A549 (cell line): ENCODE results near the gene FOXK1. TPM values are rescaled to one million over a fixed set of nuclear protein-coding genes. Genes with fewer than 3 reads are reported as not detected.

Source experiments
- ATAC-seq, 2 experiments: fragments of 200-7000 bp in 1 of 2; fragments of >200 bp in 1 of 2; cut with Nextera tagmentation in 1 of 2; cut with Tn5 transposase in 1 of 2; 3 replicates each; pipeline versions ENCODE4 v1.8.0 to v1.9.1; 2018 to 2020; ENCODE audit warnings: mild to moderate bottlenecking in 1 of 2, moderate library complexity in 1 of 2
- CTCF ChIA-PET: fragments of 300-600 bp; sonication (Branson Sonifier 250); formaldehyde crosslinking; extraction: SDS; loops from one replicate; lab custom pipeline; 2021; ENCODE audit warnings: antibody characterized with exemption, inconsistent platforms; lab: Yijun Ruan, JAX
- POLR2A ChIA-PET: fragments of 350-600 bp; formaldehyde crosslinking; extraction: SDS; loops from one replicate; lab custom pipeline; 2021; ENCODE audit warnings: antibody characterized with exemption, inconsistent platforms; lab: Yijun Ruan, JAX
- DNase-seq, 2 experiments: peaks; one replicate each; pipeline versions ENCODE4 v3.0.0 to v3.0.0-alpha.2; 2011 to 2016; ENCODE audit warnings: low read depth in 1 of 2, low spot score in 1 of 2
- FAIRE-seq: peaks from 2 replicates; lab custom pipeline; 2011; peaks lifted over from hg19 to GRCh38; lab: Jason Lieb, UNC
- H3K27ac ChIP-seq, 2 experiments: fragments of >200 bp; sonication (Bioruptor Twin); formaldehyde crosslinking; 3 replicates each; pipeline ENCODE4 v1.5.1; 2016 to 2017
- H3K4me1 ChIP-seq: fragments of >200 bp; sonication (Bioruptor Twin); formaldehyde crosslinking; 3 replicates; pipeline ENCODE4 v1.6.1; 2016
- H3K4me2 ChIP-seq: fragments of >200 bp; sonication (Bioruptor Twin); formaldehyde crosslinking; 3 replicates; pipeline ENCODE4 v1.6.1; 2016
- H3K4me3 ChIP-seq: fragments of >200 bp; sonication (Bioruptor Twin); formaldehyde crosslinking; 3 replicates; pipeline ENCODE4 v1.5.1; 2016
- H3K9me3 ChIP-seq: fragments of >200 bp; sonication (Bioruptor Twin); formaldehyde crosslinking; 3 replicates; pipeline ENCODE4 v1.6.1; 2016
- BHLHE40 ChIP-seq: IDR thresholded peaks from 2 replicates; pipeline ENCODE4 v1.6.1; 2012; ENCODE audit warnings: low read depth, low read length, inconsistent platforms
- CBX2 ChIP-seq: fragments of 200-600 bp; sonication (generic); IDR thresholded peaks from 2 replicates; pipeline ENCODE4 v1.6.1; 2016; ENCODE audit warnings: low read depth, mild to moderate bottlenecking, borderline replicate concordance
- CBX8 ChIP-seq: fragments of 200-600 bp; sonication (generic); IDR thresholded peaks from 2 replicates; pipeline ENCODE4 v1.6.1; 2016
- CHD2 ChIP-seq: fragments of 150-350 bp; IDR thresholded peaks from 2 replicates; pipeline ENCODE4 v1.6.1; 2014; ENCODE audit warnings: low read length; ENCODE audit not compliant: partially characterized antibody
- CHD4 ChIP-seq: fragments of 200-600 bp; sonication (generic); IDR thresholded peaks from 2 replicates; pipeline ENCODE4 v1.6.1; 2016; ENCODE audit warnings: antibody characterized with exemption, mild to moderate bottlenecking, borderline replicate concordance
- CTCF ChIP-seq: fragments of >200 bp; sonication (Bioruptor Twin); formaldehyde crosslinking; IDR thresholded peaks from 3 replicates; pipeline ENCODE4 v1.5.1; 2016
- E2F6 ChIP-seq: IDR thresholded peaks from 2 replicates; pipeline ENCODE4 v1.6.1; 2012; ENCODE audit warnings: low read depth, borderline replicate concordance
- EP300 ChIP-seq, 2 experiments: fragments of >200 bp; sonication (Bioruptor Twin); formaldehyde crosslinking; IDR thresholded peaks; 2 replicates in 1 of 2; 3 replicates in 1 of 2; pipeline ENCODE4 v1.6.1; 2016 to 2017
- FOSB ChIP-seq: fragments of 250-450 bp; sonication (Bioruptor Pico); IDR thresholded peaks from 2 replicates; pipeline ENCODE4 v1.5.0; 2020; ENCODE audit warnings: mild to moderate bottlenecking, moderate library complexity
- GATA3 ChIP-seq: IDR thresholded peaks from 2 replicates; pipeline ENCODE4 v1.6.1; 2012; ENCODE audit warnings: borderline replicate concordance
- HES2 ChIP-seq: fragments of >200 bp; sonication (Bioruptor Twin); formaldehyde crosslinking; IDR thresholded peaks from 2 replicates; pipeline ENCODE4 v1.6.1; 2016
- HMGXB4 ChIP-seq: fragments of 250-450 bp; sonication (Bioruptor Pico); IDR thresholded peaks from 2 replicates; pipeline ENCODE4 v1.5.0; 2021; ENCODE audit warnings: mild to moderate bottlenecking, moderate library complexity, borderline replicate concordance
- KDM1A ChIP-seq: fragments of 200-600 bp; sonication (generic); IDR thresholded peaks from 2 replicates; pipeline ENCODE4 v1.6.1; 2016; ENCODE audit warnings: low read depth, mild to moderate bottlenecking
- MAX ChIP-seq: IDR thresholded peaks from 2 replicates; pipeline ENCODE4 v1.6.1; 2012
- NFE2L2 ChIP-seq: fragments of 150-350 bp; conservative IDR thresholded peaks from 2 replicates; pipeline ENCODE4 v1.6.1; 2014; ENCODE audit warnings: low read length
- NR3C1 ChIP-seq: fragments of >200 bp; sonication (Bioruptor Twin); formaldehyde crosslinking; IDR thresholded peaks from 3 replicates; pipeline ENCODE4 v1.6.1; 2017
- PBX3 ChIP-seq: IDR thresholded peaks from 2 replicates; pipeline ENCODE4 v1.6.1; 2012
- POLR2AphosphoS2 ChIP-seq: conservative IDR thresholded peaks from 2 replicates; pipeline ENCODE4 v1.6.1; 2012; ENCODE audit warnings: low read length, improper control_type of control experiment, inconsistent platforms
- RARB ChIP-seq: fragments of 250-450 bp; sonication (Bioruptor Pico); IDR thresholded peaks from 2 replicates; pipeline ENCODE4 v1.8.0; 2021; ENCODE audit warnings: mild to moderate bottlenecking, moderate library complexity
- ZC3H11A ChIP-seq: fragments of 450-650 bp; IDR thresholded peaks from 2 replicates; pipeline ENCODE4 v1.6.1; 2014; ENCODE audit warnings: antibody characterized with exemption, mild to moderate bottlenecking
- WGBS: methylation state at CpG from one replicate; pipeline ENCODE4 v1.1.6; 2017; ENCODE audit errors: missing lambda C conversion rate; 5-methylcytosine and 5-hydroxymethylcytosine counted together
- polyA plus RNA-seq, 4 experiments: library from polyadenylated mRNA; depleted of rRNA in 3 of 4; stranded (reverse); fragments of >200 nt; fragmentation: RNase III in 1 of 4; extraction: RNeasy Plus Mini Kit Qiagen cat#74134 plus additional on column Dnase treatment in 1 of 4; gene quantifications; 2 replicates in 3 of 4; 3 replicates in 1 of 4; pipeline ENCODE4 v1.2.3, GENCODE V29; 2011 to 2017

Gene FOXK1
- polyA plus RNA-seq, 2 of the 4 experiments (the other 2 are of a cell fraction), result 6.8 to 10.9 TPM

- 89% methylated on average over 12 of the region's 12 CpGs for WGBS
- no peak; a peak in 1 of 6 replicates for ATAC-seq
- H3K4me2 ChIP-seq, result no peak overlapping the region
Measured at GRCh38 chr7:4689668-4690067, 7.6 kb downstream of the FOXK1 start.

More at GRCh38 chr7:4689668-4690067, 7.6 kb downstream of the FOXK1 start:
- FAIRE-seq, result no peak
- H3K4me1 ChIP-seq, result peaks cover 44% of the 10 kb centered on the region
- H3K9me3 ChIP-seq, result no peaks in the 10 kb centered on the region
- POLR2A ChIA-PET, result interaction anchor here (0.6 kb wide), 1 partner anchor 61 kb away, joined by 4 read pairs; no protein-coding TSS in a partner anchor
- no peak overlapping the region for H3K4me3 ChIP-seq
- TF ChIP-seq CBX8 (no peak), CTCF (no peak), RARB (CRISPR knock-in tag) (no peak), KDM1A (no peak), MAX (no peak), ZC3H11A (no peak), NR3C1 (no peak), NFE2L2 (no peak), BHLHE40 (no peak), GATA3 (no peak), CHD2 (no peak), CBX2 (no peak), CHD4 (no peak), PBX3 (no peak), E2F6 (no peak), FOSB (CRISPR knock-in tag) (no peak), HES2 (no peak), EP300 (IDR thresholded peaks at IDR 0.05) (no peak), HMGXB4 (CRISPR knock-in tag) (no peak), POLR2AphosphoS2 (no peak)
- no peak overlapping the region for H3K27ac ChIP-seq
- CTCF ChIA-PET, result interaction anchor here (0.7 to 3.7 kb wide), 3 partner anchors 15 to 48 kb away, joined by 3 to 12 read pairs (median 4); no protein-coding TSS in a partner anchor
- DNase-seq, result no peak
